Right ventricle myocardium superior (tissue), 1 donor: ENCODE measurements around the gene RBL2. TPM values are rescaled to one million over a fixed set of nuclear protein-coding genes. Genes with fewer than 3 reads are reported as not detected.
"Not testable (repeated sequence)": the region's sequence is repeated elsewhere in the genome, so short reads cannot be mapped to it uniquely, and the experiment has no call there.

Experiments
- ATAC-seq: fragments of 200-7000 bp; cut with Tn5 transposase; one replicate; pipeline ENCODE4 v1.9.1; 2020; ENCODE audit warnings: mild to moderate bottlenecking; ENCODE audit not compliant: poor library complexity
- DNase-seq: peaks from one replicate; pipeline ENCODE4 v3.0.0-alpha.2; 2020
- intact Hi-C: fragments of 100-400 bp; cut with DNase I; formaldehyde crosslinking; loops from one replicate; pipeline ENCODE4 v1.11.2; 2022
- long read RNA-seq: library from polyadenylated mRNA; unstranded; transcript quantifications from one replicate; pipeline ENCODE4 v2.0.0, GENCODE V29; 2021
- total RNA-seq: library from RNA; stranded (reverse); fragmentation: NEBNext Ultra II Directional; extraction: Animal tissue kit (Norgen Biotek cat#: 25700); gene quantifications from one replicate; pipeline ENCODE4 v1.2.1, GENCODE V29; 2021
- donor health status: DM: no; HTN: yes; CAD: no; lungs with severe emphysema.

Gene RBL2
- 33.1 TPM for total RNA-seq
- long read RNA-seq, full-length matches to known transcripts, result 74 of 118 reads
- long read RNA-seq, partial matches to known transcripts, result 29 of 118 reads
- long read RNA-seq, other reads (novel, unspliced or antisense), result 15 of 118 reads

- DNase-seq (peak; percentile 91), ATAC-seq (peak; percentile 98)
- intact Hi-C loops, result no loop called here
Observed at GRCh38 chr16:53434377-53435065, at the start of gene RBL2. Gene RBL2 (plus strand): TSS chr16:53434471. CDS start chr16:53434557, 86 bp downstream.

GRCh38 chr16:53384610-53385009 lies 49.7 kb upstream of the RBL2 start:
- ATAC-seq, intact Hi-C loops, DNase-seq: not testable (repeated sequence)

- intact Hi-C loops, result no loop called here
- DNase-seq (no peak), ATAC-seq (no peak)
Observed at GRCh38 chr16:53404959-53405358, 29.3 kb upstream of the RBL2 start.

- no peak for DNase-seq
- ATAC-seq, result no peak
- intact Hi-C loops, result no loop called here
Observed at GRCh38 chr16:53412549-53412948, 21.7 kb upstream of the RBL2 start.

- DNase-seq (no peak), ATAC-seq (no peak)
- intact Hi-C loops, result no loop called here
Observed at GRCh38 chr16:53413864-53414263, 20.4 kb upstream of the RBL2 start.

- intact Hi-C loops, result no loop called here
- DNase-seq, result no peak
- no peak for ATAC-seq
Observed at GRCh38 chr16:53414381-53414780, 19.9 kb upstream of the RBL2 start.

GRCh38 chr16:53415504-53415903 lies 18.8 kb upstream of the RBL2 start:
- intact Hi-C loops, result no loop called here
- no peak for DNase-seq
- no peak for ATAC-seq

GRCh38 chr16:53417011-53417410 lies 17.3 kb upstream of the RBL2 start:
- no peak for ATAC-seq
- DNase-seq, result no peak
- intact Hi-C loops, result no loop called here

- intact Hi-C loops, result no loop called here
- ATAC-seq (no peak), DNase-seq (no peak)
Observed at GRCh38 chr16:53417976-53418375, 16.3 kb upstream of the RBL2 start.

GRCh38 chr16:53419383-53419709 lies 14.9 kb upstream of the RBL2 start:
- DNase-seq, intact Hi-C loops, ATAC-seq: not testable (repeated sequence)

- ATAC-seq (no peak), DNase-seq (no peak)
- intact Hi-C loops, result no loop called here
Observed at GRCh38 chr16:53421248-53421647, 13.0 kb upstream of the RBL2 start.

GRCh38 chr16:53423968-53424367 lies 10.3 kb upstream of the RBL2 start:
- ATAC-seq, DNase-seq, intact Hi-C loops: not testable (repeated sequence)

- ATAC-seq (no peak), DNase-seq (no peak)
- intact Hi-C loops, result no loop called here
Observed at GRCh38 chr16:53428681-53429080, 5.6 kb upstream of the RBL2 start.

- intact Hi-C loops, result no loop called here
- DNase-seq, result no peak
- no peak for ATAC-seq
Observed at GRCh38 chr16:53429221-53429943, 4.9 kb upstream of the RBL2 start.

GRCh38 chr16:53430363-53430762 lies 3.9 kb upstream of the RBL2 start:
- ATAC-seq, result no peak
- intact Hi-C loops, result no loop called here
- no peak for DNase-seq

- ATAC-seq (no peak), DNase-seq (no peak)
- intact Hi-C loops, result no loop called here
Observed at GRCh38 chr16:53433509-53433908, 762 bp upstream of the RBL2 start.

- no peak for DNase-seq
- intact Hi-C loops, result no loop called here
- ATAC-seq, result peak; percentile 1
Observed at GRCh38 chr16:53433930-53434376, 318 bp upstream of the RBL2 start.

GRCh38 chr16:53435066-53435688 lies 906 bp downstream of the RBL2 start:
- ATAC-seq (peak; percentile 93), DNase-seq (peak; percentile 69)
- intact Hi-C loops, result no loop called here

GRCh38 chr16:53440125-53440524 lies 5.9 kb downstream of the RBL2 start:
- DNase-seq (no peak), ATAC-seq (no peak)
- intact Hi-C loops, result no loop called here

GRCh38 chr16:53445534-53445933 lies 11.3 kb downstream of the RBL2 start:
- intact Hi-C loops, result no loop called here
- DNase-seq (no peak), ATAC-seq (no peak)
